Measurements from ENCODE around the gene ATG9A. TPM values are rescaled to one million over a fixed set of nuclear protein-coding genes. Genes with fewer than 3 reads are reported as not detected.
A peak's percentile ranks its signal among the peaks of the same experiment; 100 is the strongest.

Gene ATG9A
- total RNA-seq, 1 donor from 2014 or later = 40.6 TPM

DNA sequence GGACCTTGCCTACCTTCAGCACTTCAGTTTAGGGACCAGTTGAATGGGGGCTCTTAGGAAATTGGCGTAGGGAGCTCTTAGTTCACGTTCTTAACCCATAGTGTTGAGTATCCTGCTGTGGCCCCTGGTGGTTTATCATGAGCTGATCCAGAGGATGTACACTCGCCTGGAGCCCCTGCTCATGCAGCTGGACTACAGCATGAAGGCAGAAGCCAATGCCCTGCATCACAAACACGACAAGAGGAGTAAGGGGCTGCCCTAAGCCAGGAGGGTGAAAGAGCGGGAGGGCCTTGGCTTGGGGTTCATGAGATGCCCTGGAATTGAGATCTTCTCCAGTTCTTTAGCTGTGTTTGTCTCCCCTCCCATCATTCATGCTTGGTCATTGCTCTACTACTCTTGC, 48.5 kb downstream of the ATG9A start:
- no peak for DNase-seq (ENCODE audit: low spot score in 2 of 2, unreplicated experiment in 2 of 2)
- TF ChIP-seq, protein P1, sequence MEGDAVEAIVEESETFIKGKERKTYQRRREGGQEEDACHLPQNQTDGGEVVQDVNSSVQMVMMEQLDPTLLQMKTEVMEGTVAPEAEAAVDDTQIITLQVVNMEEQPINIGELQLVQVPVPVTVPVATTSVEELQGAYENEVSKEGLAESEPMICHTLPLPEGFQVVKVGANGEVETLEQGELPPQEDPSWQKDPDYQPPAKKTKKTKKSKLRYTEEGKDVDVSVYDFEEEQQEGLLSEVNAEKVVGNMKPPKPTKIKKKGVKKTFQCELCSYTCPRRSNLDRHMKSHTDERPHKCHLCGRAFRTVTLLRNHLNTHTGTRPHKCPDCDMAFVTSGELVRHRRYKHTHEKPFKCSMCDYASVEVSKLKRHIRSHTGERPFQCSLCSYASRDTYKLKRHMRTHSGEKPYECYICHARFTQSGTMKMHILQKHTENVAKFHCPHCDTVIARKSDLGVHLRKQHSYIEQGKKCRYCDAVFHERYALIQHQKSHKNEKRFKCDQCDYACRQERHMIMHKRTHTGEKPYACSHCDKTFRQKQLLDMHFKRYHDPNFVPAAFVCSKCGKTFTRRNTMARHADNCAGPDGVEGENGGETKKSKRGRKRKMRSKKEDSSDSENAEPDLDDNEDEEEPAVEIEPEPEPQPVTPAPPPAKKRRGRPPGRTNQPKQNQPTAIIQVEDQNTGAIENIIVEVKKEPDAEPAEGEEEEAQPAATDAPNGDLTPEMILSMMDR (IDR thresholded peaks at IDR 0.05; ENCODE audit: unreplicated experiment) = no peak
- Mint-ChIP-seq H3K27me3 (ENCODE audit: low read depth) (no peaks in the 10 kb centered on the region), H3K4me1 (peaks cover 16% of the 10 kb centered on the region), H3K9me3 (no peaks in the 10 kb centered on the region), H3K4me3 (no peak overlapping the region), H3K36me3 (peaks cover 21% of the 10 kb centered on the region), H3K27ac (no peak overlapping the region)

DNA sequence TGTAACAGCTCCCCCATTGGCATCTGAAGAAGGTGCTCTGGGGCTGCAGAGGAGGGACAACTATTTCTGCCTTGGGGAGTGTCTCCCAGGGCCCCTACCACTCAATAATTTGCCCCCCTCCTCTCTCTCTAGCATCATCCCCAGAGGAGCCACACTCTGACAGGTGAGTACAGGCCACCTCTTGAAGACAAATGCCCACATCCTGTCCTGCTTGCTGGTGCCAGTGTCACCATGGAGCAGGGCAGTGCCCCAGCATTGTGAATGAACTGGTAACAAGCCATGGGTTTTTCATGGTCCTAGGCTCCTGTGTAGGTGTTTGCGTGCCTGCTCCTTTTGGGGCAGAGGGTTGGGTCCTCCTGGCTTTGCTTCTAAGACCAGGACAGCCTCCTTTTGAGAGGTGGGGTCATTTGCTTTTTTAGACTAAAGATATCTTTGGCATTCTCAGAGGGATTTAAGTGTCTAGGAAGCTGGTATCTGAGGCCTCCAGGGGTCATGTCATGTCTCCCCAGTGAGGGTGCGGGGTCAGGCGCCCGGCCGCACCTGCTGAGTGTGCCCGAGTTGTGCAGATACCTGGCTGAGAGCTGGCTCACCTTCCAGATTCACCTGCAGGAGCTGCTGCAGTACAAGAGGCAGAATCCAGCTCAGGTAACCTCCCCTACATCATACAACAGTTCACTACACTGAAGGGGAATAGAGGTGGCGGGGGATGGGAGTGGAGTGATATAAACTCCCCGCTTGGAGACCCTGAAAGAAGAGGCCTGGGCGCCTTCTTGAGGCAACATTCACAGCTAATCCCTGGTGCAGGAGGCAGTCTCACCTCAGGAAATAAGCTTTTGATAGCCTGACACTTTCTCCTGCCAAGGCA, 49.6 kb downstream of the ATG9A start:
- Mint-ChIP-seq H3K36me3 (peaks cover 16% of the 10 kb centered on the region), H3K27ac (no peak overlapping the region), H3K27me3 (ENCODE audit: low read depth) (no peaks in the 10 kb centered on the region), H3K4me1 (peaks cover 22% of the 10 kb centered on the region), H3K9me3 (no peaks in the 10 kb centered on the region), H3K4me3 (peak overlapping the region; percentile 78)
- TF ChIP-seq, protein P1 (IDR thresholded peaks at IDR 0.05; ENCODE audit: unreplicated experiment) = no peak
- no peak for DNase-seq (ENCODE audit: low spot score in 2 of 2, unreplicated experiment in 2 of 2)

DNA sequence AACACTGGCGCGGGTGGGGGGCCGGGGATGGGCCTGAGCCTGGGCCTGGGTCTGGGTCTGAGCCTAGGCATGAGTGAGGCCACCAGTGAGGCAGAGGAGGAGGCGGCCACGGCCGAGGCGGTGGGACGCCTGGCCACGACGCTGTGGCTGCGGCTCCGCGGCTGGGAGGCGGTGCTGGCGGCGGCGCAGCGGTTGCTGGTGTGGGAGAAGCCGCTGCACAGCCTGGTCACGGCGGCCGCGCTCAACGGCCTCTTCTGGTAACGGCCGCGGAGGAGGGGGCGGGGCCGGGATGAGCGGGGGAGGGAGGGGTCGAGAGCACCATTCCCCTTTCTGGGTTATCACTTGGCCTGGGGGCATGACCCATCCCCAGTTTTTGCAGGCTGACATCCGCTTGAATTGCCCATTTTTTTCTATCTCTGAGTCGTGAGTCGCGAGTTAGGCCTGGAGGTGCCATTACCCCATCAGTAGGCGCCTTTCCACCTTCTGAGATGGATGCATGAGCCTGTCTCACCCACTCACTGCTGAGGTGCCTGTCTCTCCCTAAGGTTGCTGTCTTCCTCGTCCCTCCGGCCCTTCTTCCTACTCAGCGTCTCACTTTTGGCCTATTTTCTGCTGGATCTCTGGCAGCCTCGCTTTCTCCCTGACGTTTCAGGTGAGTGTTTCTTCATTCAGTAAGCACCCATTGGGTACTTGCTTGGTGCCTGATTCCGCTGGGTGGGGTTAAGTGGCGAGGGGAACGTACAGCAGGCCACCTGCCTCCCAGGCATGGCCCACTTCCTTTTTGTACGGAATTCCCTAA, 50.9 kb downstream of the ATG9A start:
- Mint-ChIP-seq H3K27me3 (ENCODE audit: low read depth) (no peaks in the 10 kb centered on the region), H3K36me3 (peaks cover 24% of the 10 kb centered on the region), H3K4me3 (peak overlapping the region; percentile 78), H3K4me1 (peaks cover 24% of the 10 kb centered on the region), H3K27ac (peak overlapping the region; percentile 81), H3K9me3 (no peaks in the 10 kb centered on the region)
- TF ChIP-seq, protein P1 (IDR thresholded peaks at IDR 0.05; ENCODE audit: unreplicated experiment) = no peak
- no peak for DNase-seq (ENCODE audit: low spot score in 2 of 2, unreplicated experiment in 2 of 2)

DNA sequence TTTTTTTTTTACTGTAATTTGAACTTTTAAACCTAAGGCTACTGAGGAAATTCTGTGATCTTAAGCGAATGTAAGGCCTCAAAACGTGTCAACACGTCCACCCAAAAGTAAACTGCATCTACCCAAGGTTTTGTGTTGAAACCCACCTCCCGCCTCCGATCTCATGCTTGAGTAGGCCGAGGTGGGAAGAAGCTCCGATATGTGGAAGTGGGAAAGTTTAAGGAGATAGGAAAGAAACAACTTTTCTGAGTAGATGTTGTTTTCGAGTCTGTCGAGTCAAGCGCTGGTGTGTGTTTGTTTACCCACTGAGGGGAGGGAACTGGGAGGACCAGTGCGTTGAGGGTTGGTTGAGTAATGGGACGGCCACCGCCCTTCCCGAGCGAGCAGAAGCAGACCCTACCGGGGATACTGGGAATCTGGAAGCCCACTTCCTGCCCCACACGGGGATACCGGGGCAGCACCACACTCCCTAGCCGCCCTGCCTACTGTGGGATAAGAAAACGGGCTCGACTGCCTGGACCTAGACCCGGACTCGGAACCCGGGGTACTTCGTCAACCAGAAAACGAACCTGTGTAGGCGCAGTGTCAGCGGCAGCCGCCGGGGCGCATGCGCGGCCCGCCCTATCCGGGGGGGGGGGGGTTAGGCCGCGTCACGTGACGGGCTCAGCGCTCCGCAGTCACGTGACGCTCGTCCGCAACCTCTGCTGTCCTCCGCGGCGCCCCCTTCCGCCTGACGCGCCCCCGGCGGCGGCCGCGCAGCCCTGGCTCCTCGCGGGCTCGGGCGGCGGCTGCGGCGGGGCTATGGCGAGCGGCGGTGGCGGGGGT, 51.7 kb downstream of the ATG9A start, which contains the start of gene RETREG2:
TSS of gene RETREG2 (plus strand) at position 724 of the 825 bp plus-strand sequence. CDS start at position 802, 78 bp downstream.
- H3K9me3 Mint-ChIP-seq = no peaks in the 10 kb centered on the region
- H3K36me3 Mint-ChIP-seq = peaks cover 24% of the 10 kb centered on the region
- TF ChIP-seq, protein P1 (IDR thresholded peaks at IDR 0.05; ENCODE audit: unreplicated experiment) = no peak
- H3K27ac Mint-ChIP-seq = peak within 1 kb of the TSS; percentile 99
- H3K27me3 Mint-ChIP-seq (ENCODE audit: low read depth) = no peaks in the 10 kb centered on the region
- H3K4me3 Mint-ChIP-seq = peak within 1 kb of the TSS; percentile 82
- peak; percentile 78 to 81 for DNase-seq (ENCODE audit: low spot score in 2 of 2, unreplicated experiment in 2 of 2)
- peaks cover 24% of the 10 kb centered on the region for H3K4me1 Mint-ChIP-seq
